GM19372 (cell line): Measurements from ENCODE around the gene PGK1.

ENCODE experiments used
- ATAC-seq: cut with Tn5 transposase; IDR thresholded peaks from one replicate; pipeline ENCODE4 v1.9.1; 2021; ENCODE audit warnings: mild to moderate bottlenecking, low read depth, moderate library complexity; ENCODE audit not compliant: unreplicated experiment

PGK1 gene

GRCh38 chrX:78165425-78165824, 61.4 kb downstream of the PGK1 start:
- ATAC-seq, result no peak

- ATAC-seq, result no peak
Measured at GRCh38 chrX:78168065-78168464, 64.0 kb downstream of the PGK1 start.
